ENCODE results near the gene RASSF8. TPM values are rescaled to one million over a fixed set of nuclear protein-coding genes. Genes with fewer than 3 reads are reported as not detected.

RASSF8 gene
- total RNA-seq, 1 donor from 2014 or later, result 132 TPM

- no peak for ATAC-seq
- no peak for DNase-seq (ENCODE audit: low spot score)
- intact Hi-C loops (cut with DNase I), result no loop called here
Observed at GRCh38 chr12:26086936-26087335, 128.5 kb downstream of the RASSF8 start.

DNA sequence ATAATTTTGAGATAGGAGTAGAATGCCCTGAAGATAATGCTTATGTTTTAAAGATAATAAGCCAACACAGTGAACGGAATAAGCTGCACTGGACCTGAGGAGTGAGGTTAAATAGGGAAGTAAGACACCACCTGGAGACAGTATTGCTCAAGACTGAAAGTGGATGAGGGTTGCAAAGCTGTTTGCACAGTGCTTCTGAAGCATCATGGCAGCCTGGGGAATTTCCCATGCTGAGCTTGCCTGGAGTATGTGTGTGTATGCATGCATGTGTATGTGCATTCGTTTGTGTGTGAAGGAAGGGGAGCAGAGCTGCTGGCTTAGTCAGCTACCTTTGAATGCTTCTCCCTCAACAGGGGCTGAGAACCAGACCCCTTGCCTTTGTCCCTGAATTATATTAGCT lies 130.5 kb downstream of the RASSF8 start:
- DNase-seq (ENCODE audit: low spot score) (no peak), ATAC-seq (no peak)
- intact Hi-C loops (cut with DNase I), result no loop called here

DNA sequence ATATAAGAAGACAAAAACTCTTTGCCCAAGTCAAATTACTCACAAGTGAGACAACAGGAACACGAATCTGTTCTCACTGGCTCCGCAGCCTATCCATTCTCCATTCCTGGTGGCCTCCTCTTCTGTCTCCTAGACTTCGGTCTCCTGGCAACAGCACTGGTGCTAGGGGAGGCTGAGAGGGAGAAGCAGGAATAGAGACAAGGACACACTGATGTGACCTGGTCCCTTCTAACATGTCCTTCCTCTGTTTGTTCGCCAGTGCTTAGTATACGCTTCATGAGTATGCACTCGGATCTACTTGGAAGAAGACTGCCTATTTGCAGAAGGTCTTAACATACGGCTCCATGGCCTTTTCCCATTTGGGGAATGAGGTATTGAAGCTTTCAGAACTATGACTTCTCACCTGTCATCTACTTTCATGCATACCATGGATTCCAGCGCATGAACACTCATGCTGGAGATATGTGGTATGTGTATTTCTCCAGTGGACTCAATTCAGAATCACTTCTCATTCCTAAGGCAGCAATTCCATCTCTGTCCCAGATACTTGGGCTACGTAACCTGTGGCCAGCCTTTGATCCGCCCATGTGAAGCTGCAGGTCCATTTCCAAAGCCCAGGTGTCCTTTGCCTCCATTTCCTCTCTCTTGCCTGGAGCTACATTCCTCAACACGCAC lies 132.5 kb downstream of the RASSF8 start:
- ATAC-seq, result no peak
- intact Hi-C loops (cut with DNase I), result no loop called here
- DNase-seq (ENCODE audit: low spot score), result no peak

- DNase-seq (ENCODE audit: low spot score) (no peak), ATAC-seq (peak; percentile 92)
- intact Hi-C loops (cut with DNase I), result no loop called here
Observed at GRCh38 chr12:26091822-26092221, 133.3 kb downstream of the RASSF8 start.

- intact Hi-C loops (cut with DNase I), result no loop called here
- DNase-seq (ENCODE audit: low spot score) (no peak), ATAC-seq (no peak)
Observed at GRCh38 chr12:26092346-26093105, 134.0 kb downstream of the RASSF8 start.

- ATAC-seq, result no peak
- intact Hi-C loops (cut with DNase I), result no loop called here
- DNase-seq (ENCODE audit: low spot score), result no peak
Observed at GRCh38 chr12:26095186-26095585, 136.7 kb downstream of the RASSF8 start.

- intact Hi-C loops (cut with DNase I), result no loop called here
- no peak for ATAC-seq
Observed at GRCh38 chr12:26096036-26096435, 137.6 kb downstream of the RASSF8 start.

GRCh38 chr12:26097046-26097878 lies 138.8 kb downstream of the RASSF8 start:
- ATAC-seq, result peak; percentile 96
- DNase-seq (ENCODE audit: low spot score), result peak; percentile 83
- intact Hi-C loops (cut with DNase I), result no loop called here

More at GRCh38 chr12:26096036-26096435, 137.6 kb downstream of the RASSF8 start:
- DNase-seq (ENCODE audit: low spot score), result no peak

DNA sequence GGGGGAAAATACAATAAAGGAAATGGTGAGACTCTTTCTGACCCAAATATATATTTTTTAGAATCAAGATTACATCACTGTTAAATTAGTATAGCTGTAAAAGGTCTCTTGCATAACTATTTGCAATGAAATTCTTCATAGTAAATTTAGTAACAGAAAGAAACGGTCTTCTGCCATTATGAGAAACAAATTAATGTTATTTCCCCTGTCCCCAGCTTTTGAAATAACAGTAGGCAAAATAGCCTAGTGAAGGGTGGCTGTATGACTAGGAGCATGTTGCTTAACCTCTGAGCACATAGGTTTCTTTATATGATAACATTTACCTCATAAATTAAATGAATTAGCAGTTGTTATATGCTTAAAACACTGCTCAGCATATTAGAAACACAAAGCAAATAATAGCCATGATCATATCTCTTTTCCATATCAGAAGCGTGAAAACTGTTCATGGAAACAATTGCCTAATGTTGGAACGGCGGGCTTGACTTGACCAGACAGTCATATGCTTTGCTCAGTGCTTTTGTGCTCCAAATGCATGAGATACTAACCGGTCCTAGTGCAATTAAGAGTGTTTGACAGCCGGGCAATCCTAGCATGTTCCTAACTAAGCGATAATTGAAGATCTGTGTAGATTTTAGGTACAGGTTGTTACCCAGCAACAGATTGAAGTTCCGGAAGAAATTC lies 142.3 kb downstream of the RASSF8 start:
- DNase-seq (ENCODE audit: low spot score) (no peak), ATAC-seq (no peak)
- intact Hi-C loops (cut with DNase I), result no loop called here

DNA sequence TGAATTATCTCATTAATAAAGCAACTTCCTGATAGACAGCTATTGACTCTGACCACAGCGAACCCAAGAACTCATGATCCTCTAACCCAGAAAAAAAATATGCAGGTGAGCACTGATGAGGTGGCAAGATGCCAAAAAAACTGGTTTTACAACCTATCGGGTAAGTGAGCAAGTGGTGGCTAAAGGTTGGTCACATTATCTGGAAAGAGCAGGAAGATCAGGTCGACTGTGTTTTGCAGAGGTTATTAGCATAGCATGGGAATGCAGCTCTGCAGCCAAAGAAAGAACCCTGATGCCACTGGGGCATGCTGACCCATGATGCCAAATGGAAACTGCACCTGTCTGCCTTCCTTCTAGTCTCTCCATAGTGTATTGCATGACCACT lies 142.9 kb downstream of the RASSF8 start:
- DNase-seq (ENCODE audit: low spot score) (no peak), ATAC-seq (no peak)
- intact Hi-C loops (cut with DNase I), result no loop called here

- ATAC-seq, result no peak
- DNase-seq (ENCODE audit: low spot score), result no peak
- intact Hi-C loops (cut with DNase I), result no loop called here
Observed at GRCh38 chr12:26101763-26102162, 143.3 kb downstream of the RASSF8 start.

DNA sequence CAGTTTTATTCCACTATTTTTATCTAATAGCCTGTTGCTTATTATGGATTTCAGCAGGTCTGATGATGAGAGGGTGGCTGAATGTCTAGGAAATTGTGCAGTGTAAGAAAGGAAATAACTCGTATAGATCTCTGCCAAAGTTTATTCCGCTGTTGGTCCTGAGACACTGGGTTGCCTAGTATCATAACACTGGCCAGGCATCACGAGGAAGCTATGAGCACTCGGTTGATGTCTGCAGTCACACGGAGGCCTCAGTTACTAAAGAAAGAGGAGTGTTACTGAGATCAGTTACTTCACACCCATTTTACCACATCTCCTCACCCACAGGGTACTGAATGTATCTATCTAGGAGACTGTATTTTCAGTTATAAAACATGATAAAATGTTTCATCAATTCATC lies 144.5 kb downstream of the RASSF8 start:
- intact Hi-C loops (cut with DNase I), result no loop called here
- ATAC-seq (peak; percentile 65), DNase-seq (ENCODE audit: low spot score) (no peak)

DNA sequence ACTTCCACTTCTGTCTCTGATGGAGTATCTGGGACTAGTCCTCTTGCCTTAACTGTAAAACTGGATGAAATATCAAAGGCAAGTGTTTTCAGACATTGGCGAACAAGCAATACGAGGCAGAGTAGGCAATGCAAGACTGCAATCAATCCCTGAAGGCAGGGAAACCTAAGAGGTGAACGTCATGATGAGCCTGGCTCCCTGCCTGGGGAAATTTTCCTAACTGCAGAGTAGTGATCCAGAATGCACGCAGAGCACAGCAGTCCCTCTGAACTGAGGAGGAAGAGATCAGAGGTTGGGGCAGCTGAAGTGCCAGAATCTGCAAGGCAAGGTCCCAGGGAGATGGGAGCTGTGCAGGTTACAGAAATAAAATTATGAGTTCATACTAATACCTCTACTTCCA lies 147.9 kb downstream of the RASSF8 start:
- DNase-seq (ENCODE audit: low spot score), result peak; percentile 71
- intact Hi-C loops (cut with DNase I), result no loop called here
- no peak for ATAC-seq

DNA sequence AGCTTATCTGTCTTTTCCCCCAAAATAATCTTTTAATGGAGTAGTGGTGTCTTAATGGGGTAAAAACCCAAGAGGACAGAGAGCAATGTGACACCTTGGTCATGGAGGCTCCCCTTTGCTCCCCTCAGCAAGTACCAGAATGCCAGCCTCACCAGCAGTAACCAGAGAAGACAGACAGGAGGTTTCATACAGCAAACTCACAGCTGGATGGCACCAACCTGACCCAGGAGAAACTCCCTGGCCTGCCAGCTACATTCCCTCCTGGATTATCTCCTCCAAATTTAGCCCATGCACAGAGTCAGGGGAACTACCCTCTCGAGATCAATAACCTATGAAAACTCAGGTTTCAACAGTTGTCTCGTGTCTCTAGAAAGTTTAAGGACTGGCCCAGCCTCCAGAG lies 150.4 kb downstream of the RASSF8 start:
- DNase-seq (ENCODE audit: low spot score) (no peak), ATAC-seq (no peak)
- intact Hi-C loops (cut with DNase I), result no loop called here

DNA sequence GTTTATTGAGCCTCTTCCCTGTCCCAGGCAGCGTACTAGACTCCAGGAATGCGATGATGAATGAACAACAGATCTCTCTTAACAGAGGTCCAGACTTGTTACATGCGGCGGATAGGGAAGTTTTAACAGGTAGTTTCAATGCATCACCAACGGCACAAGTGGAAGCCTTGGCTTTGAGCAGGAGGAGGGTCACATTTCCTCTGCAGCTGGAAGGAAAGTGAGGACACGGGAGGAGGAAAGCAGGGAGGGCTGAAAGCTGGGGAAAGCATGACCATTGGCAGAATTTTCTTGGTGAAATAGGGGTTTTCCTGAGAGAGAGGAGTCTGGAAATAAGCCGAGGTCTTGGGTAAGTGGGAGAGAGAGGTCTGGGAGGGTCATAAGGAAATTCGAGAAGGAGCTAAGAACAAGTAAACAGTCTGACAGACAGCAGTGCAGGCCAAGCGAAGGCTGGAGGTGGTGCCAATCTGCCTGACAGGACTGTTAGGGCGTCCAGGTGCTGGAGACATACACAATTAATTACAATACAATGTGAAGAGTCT lies 150.9 kb downstream of the RASSF8 start:
- DNase-seq (ENCODE audit: low spot score), result no peak
- ATAC-seq, result peak; percentile 47
- intact Hi-C loops (cut with DNase I), result no loop called here

GRCh38 chr12:26112232-26112631 lies 153.8 kb downstream of the RASSF8 start:
- no peak for ATAC-seq
- DNase-seq (ENCODE audit: low spot score), result no peak
- intact Hi-C loops (cut with DNase I), result no loop called here

DNA sequence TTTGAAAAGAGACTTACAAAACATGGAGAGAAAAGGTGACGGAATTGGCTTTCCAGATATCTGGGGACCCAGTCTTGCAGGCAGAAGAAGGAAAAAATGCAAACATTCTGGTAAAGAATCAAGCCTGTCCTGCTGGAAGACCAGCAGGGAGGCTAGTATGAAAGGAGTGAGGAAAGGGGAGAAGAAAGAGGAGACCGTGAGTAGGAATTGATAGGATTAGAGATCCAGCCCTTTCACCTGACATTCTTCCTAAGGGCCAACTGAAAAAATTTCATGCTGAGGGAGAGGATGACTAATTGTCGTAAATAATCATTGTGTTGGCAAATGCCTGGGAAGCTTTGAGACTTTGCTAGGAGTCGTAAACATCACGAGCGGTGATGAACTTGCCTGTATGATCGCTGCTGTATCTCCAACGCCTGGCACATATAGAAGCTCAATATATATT lies 154.2 kb downstream of the RASSF8 start:
- no peak for ATAC-seq
- intact Hi-C loops (cut with DNase I), result no loop called here
- DNase-seq (ENCODE audit: low spot score), result no peak

DNA sequence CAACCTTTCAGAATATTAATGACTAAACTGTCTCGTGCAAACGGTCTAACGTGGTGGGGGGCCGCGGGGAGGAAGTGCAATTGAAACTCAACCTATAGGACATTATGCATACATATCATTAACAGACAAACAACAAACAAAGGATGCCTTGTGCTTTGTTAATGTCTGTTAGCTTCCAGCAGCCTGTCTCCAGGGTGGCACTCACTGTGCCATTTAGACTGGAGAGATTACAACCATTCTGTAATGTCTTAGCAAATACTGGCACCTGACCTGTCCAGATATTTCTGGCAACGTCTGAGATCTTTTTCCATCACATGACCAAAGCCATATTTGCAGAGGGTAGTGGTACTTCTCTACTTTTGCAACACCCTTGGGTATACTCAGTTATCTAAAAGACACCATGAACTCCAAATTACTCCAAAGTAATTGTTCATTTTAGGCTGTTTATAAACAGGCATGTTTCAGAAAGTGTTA lies 154.7 kb downstream of the RASSF8 start:
- intact Hi-C loops (cut with DNase I), result no loop called here
- DNase-seq (ENCODE audit: low spot score) (no peak), ATAC-seq (peak; percentile 35)

All from sciatic nerve (tissue), 2 donors.